GM13976 (cell line): ENCODE data around the gene CELF5.

Experiments used
- DNase-seq: peaks from one replicate; pipeline ENCODE4 v3.0.0; 2012; ENCODE audit warnings: low spot score
- CTCF ChIP-seq: IDR thresholded peaks from 2 replicates; pipeline ENCODE4 v1.5.1; 2012; ENCODE audit warnings: borderline replicate concordance, mild to moderate bottlenecking; ENCODE audit not compliant: insufficient read depth; ENCODE audit errors: extremely low read depth, missing control alignments, control extremely low read depth
- in situ Hi-C: fragments of 300-500 bp; cut with MboI; formaldehyde crosslinking; loops from one replicate; pipeline ENCODE4 v1.12.0; 2022; ENCODE audit warnings: low sequenced_read_pairs, mixed read lengths, inconsistent platforms; ENCODE audit not compliant: unreplicated experiment

Gene CELF5

GRCh38 chr19:3291644-3292043 lies 67.2 kb downstream of the CELF5 start:
- no peak for TF ChIP-seq CTCF
- DNase-seq = no peak

GRCh38 chr19:3292958-3293529 lies 68.6 kb downstream of the CELF5 start:
- TF ChIP-seq CTCF = no peak
- in situ Hi-C loops = no loop called here
- DNase-seq = no peak

More at GRCh38 chr19:3291644-3292043, 67.2 kb downstream of the CELF5 start:
- in situ Hi-C loops = no loop called here

- in situ Hi-C loops = no loop called here
- TF ChIP-seq CTCF = no peak
- DNase-seq = no peak
Observed at GRCh38 chr19:3293560-3293959, 69.1 kb downstream of the CELF5 start.

GRCh38 chr19:3294080-3294850 lies 69.8 kb downstream of the CELF5 start:
- no peak for DNase-seq
- in situ Hi-C loops = no loop called here
- no peak for TF ChIP-seq CTCF

- no peak for DNase-seq
Observed at GRCh38 chr19:3295581-3295980, 71.1 kb downstream of the CELF5 start.

GRCh38 chr19:3296034-3296433 lies 71.6 kb downstream of the CELF5 start:
- no peak for DNase-seq
- no peak for TF ChIP-seq CTCF
- in situ Hi-C loops = no loop called here

More at GRCh38 chr19:3295581-3295980, 71.1 kb downstream of the CELF5 start:
- in situ Hi-C loops = no loop called here
- no peak for TF ChIP-seq CTCF
